IPS DF 4.7 (cell line): ENCODE data around the gene MBLAC1.

Experiments used
- DNase-seq: peaks from one replicate; pipeline ENCODE4 v3.0.0-alpha.2; 2013; ENCODE audit warnings: low spot score; ENCODE audit errors: extremely low read depth

The MBLAC1 gene

GRCh38 chr7:100095704-100096103 lies 31.1 kb upstream of the MBLAC1 start:
- no peak for DNase-seq

- no peak for DNase-seq
Measured at GRCh38 chr7:100098913-100099312, 27.9 kb upstream of the MBLAC1 start.

GRCh38 chr7:100099452-100099851 lies 27.3 kb upstream of the MBLAC1 start:
- DNase-seq: no peak

GRCh38 chr7:100100420-100101015 lies 26.2 kb upstream of the MBLAC1 start:
- DNase-seq: no peak

GRCh38 chr7:100101016-100101862 lies 25.5 kb upstream of the MBLAC1 start, which contains the start of the genes AP4M1 and MCM7:
TSS of gene AP4M1 (plus strand) at chr7:100101643. CDS start at chr7:100101715, 72 bp downstream.
TSS of gene MCM7 (minus strand) at chr7:100101397. CDS start at chr7:100101294, 103 bp downstream.
- no peak for DNase-seq

- DNase-seq: no peak
Measured at GRCh38 chr7:100102950-100103840, 23.6 kb upstream of the MBLAC1 start.

GRCh38 chr7:100105534-100105933 lies 21.2 kb upstream of the MBLAC1 start:
- DNase-seq: no peak

- DNase-seq: no peak
Measured at GRCh38 chr7:100106633-100107032, 20.1 kb upstream of the MBLAC1 start.

GRCh38 chr7:100107125-100107737 lies 19.5 kb upstream of the MBLAC1 start:
- no peak for DNase-seq

GRCh38 chr7:100107890-100108289 lies 18.9 kb upstream of the MBLAC1 start:
- no peak for DNase-seq

- DNase-seq: no peak
Measured at GRCh38 chr7:100109521-100110163, 17.1 kb upstream of the MBLAC1 start.

- no peak for DNase-seq
Measured at GRCh38 chr7:100111156-100111555, 15.6 kb upstream of the MBLAC1 start.

GRCh38 chr7:100111914-100112313 lies 14.9 kb upstream of the MBLAC1 start:
- no peak for DNase-seq

GRCh38 chr7:100115026-100115425 lies 11.7 kb upstream of the MBLAC1 start:
- no peak for DNase-seq

GRCh38 chr7:100118388-100119071 lies 8.2 kb upstream of the MBLAC1 start:
- no peak for DNase-seq

GRCh38 chr7:100119072-100119969 lies 7.4 kb upstream of the MBLAC1 start, which contains the start of the genes CNPY4 and TAF6:
TSS of gene CNPY4 (plus strand) at chr7:100119634. CDS start at chr7:100119745, 111 bp downstream.
TSS of gene TAF6 (minus strand) at chr7:100119358. CDS start at chr7:100114209, 5,149 bp downstream.
- no peak for DNase-seq

GRCh38 chr7:100119970-100120732 lies 6.6 kb upstream of the MBLAC1 start:
- no peak for DNase-seq

GRCh38 chr7:100120733-100121036 lies 6.1 kb upstream of the MBLAC1 start:
- no peak for DNase-seq
